Measurements from ENCODE around the gene SF3A1.
A peak's percentile ranks its signal among the peaks of the same experiment; 100 is the strongest.

SF3A1 gene

DNA sequence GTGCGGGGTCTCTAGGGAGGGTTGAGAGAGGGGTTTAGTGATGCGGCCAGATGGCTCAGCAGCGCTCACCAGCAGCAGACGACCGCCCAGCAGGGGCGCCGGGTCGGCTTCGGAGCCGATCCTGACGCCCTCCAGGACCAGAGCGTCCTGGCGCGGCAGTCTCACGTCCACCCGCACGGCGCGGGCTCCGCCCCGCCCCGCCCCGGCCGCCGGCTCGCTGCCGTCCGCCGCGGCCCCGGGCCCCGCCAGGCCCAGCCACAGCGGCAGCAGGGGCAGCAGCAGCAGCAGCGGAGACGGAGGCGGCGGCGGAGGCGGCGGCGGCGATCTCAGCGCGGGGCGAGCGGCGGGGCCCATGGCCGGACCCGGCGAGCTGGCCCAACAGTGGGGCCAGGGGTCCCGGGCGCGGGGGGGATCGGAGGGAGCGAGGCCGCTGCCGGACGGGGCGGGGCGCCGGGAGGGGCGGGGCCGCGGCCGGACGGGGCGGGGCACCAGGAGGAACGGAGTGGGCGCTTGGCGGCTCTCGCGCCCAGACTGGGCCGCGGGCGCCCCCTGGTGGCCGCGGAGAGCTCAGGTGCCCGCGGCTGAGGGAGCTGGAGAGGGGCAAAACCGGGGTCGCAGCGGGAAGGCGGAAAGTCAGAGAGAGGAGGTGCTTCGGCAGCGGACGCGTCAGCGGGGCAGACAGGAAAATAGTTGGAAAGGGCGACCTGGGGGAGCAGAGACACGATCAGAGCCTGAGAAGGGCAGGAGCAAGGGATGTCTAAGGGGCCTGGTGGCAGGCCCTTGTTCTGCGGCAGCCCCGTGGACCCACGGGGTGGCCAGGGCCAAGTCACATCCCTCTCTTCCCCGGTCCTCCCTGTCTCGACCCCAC lies 30.5 kb upstream of the SF3A1 start, which contains the start of gene RNF215:
Gene RNF215 (minus strand): TSS at position 452 of the 868 bp plus-strand sequence. CDS start 98 bp downstream, at position 354.
- DNase-seq (ENCODE audit: low read depth in 2 of 2): peak; percentile 48 to 62

GRCh38 chr22:30386608-30386959 lies 29.9 kb upstream of the SF3A1 start:
- DNase-seq (ENCODE audit: low read depth in 2 of 2): no peak

DNA sequence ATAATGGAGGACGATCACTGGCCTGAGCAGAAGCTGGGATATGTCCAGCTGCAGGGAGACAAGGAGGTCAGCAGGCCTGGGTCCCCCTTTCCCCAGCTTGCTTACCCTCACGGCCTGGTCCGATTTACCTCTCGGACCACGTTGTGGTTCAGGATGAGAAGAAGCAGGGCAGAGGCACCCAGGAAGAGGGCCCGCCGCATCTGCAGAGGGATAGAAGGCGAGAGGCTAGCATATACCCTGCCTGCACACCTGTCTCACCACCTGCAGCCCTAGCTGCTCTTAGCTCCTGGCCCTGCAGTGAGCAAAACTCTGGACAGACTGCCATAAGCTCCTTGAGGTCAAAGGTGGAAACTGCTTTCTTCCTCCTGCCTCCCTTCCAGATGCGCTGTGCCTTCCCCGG lies 29.2 kb upstream of the SF3A1 start:
- DNase-seq (ENCODE audit: low read depth in 2 of 2): no peak

DNA sequence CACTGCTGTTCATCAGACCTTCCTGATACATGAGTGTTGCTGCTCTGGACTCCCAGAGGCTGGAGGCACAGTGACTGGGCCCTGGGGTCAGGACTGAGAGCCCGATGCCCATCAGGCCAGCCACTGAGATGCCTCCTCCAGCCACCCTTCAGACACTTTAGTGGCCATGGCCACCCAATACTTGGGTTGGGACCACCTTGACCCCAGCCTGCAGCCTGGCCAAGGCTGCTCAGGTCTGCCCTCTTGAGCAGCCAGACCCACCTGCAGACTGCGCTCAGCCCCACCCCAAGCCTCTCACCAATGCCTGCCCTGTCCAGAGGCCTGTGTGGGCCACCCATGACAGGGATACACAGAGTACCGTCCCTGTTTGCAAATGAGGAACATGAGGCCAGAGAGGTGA lies 26.4 kb upstream of the SF3A1 start:
- no peak for DNase-seq (ENCODE audit: low read depth in 2 of 2)

DNA sequence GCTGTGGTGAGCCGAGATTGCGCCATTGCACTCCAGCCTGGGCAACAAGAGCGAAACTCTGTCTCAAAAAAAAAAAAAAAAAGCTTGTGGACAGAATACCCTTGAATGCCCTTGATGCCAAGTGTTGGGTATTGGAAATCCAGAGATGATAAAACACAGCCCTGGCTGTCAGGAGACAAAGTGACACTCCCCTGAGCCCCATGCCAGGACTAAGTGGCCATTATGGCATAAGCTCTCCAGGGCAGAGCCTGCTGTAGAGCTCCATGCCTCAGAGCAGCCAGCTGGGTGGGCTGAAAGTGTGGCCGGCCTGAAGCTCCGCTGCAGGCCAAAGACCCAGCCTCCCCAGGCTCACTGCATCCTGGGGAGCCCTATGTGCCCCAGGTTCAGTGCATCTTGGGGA lies 25.6 kb upstream of the SF3A1 start:
- DNase-seq (ENCODE audit: low read depth in 2 of 2): no peak

DNA sequence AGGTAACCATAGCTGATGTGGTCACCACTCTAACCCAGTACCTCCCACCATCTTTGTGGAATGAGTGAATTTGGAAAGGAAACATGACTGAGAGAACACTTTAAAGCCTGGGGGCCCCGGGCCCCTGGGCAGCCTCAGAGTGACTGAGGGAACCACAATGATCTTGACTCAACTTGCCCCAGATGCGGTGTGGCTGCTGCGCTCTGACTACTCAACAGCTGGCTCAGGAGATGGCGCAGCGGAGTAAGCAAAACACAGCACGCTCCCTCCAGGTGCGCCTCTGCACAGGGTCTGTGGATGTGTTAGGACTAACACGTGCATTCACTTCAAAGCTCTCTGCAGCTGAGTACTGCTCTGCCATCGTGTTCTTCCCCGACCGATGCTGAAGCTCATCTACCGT lies 24.6 kb upstream of the SF3A1 start:
- DNase-seq (ENCODE audit: low read depth in 2 of 2): no peak

DNA sequence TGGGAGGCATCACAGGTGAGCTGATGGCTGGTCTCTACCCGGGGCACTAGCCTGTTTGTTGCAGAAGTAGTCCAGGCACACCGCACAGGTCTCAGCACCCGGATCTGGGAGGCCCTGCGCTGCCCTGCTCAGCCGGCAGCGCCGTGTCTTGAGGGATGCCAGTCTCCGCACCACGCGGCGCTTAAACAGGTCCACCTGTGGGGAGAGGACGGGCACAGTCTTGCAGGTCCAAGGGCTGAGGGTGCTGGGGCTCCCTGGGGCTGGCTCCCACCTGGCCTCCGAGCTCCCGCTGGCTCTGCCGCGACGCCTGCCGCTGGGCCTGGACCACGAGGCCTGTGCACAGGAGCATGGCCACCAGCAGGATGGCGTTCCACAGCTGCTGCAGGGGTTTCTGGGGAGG lies 23.3 kb upstream of the SF3A1 start:
- no peak for DNase-seq (ENCODE audit: low read depth in 2 of 2)

GRCh38 chr22:30375312-30375849 lies 18.7 kb upstream of the SF3A1 start:
- no peak for DNase-seq (ENCODE audit: low read depth in 2 of 2)

- no peak for DNase-seq (ENCODE audit: low read depth in 2 of 2)
These were observed 16.9 kb upstream of the SF3A1 start for GRCh38 chr22:30373331-30374325.

DNA sequence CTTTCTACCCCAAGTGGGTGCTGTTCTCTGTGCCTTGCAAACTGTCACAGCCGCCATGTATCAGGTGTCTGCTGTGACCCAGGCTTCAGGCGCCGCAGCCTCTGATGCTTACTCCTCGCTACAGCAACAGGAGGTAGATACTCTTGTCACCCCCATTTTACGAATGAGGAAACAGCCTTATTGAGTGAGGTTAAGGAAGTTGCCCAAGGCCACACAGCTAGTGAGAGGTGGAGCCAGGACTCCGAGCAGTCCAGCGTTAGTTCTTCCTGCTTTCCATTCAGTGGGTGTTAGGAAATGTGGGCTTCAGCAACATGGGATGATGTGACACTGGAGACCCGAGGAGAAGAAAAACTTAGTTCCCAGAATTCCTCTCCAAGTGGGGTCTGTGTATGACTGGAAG lies 16.2 kb upstream of the SF3A1 start:
- no peak for DNase-seq (ENCODE audit: low read depth in 2 of 2)

DNA sequence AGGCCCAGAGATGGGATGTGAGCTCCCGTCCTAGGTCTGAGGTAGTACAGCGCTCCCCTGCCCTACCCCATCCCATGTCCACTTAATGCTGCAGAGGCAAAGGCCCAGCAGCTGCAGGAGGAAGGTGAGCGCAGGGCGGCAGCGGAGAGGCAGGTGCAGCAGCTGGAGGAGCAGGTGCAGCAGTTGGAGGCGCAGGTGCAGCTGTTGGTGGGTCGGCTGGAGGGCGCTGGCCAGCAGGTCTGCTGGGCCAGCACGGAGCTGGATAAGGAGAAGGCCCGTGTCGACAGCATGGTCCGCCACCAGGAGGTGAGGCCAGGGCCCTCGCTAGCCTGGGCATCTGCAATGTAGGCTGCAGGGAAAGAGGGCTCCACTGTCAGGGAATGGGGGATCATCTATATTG lies 15.3 kb upstream of the SF3A1 start:
- DNase-seq (ENCODE audit: low read depth in 2 of 2): no peak

DNA sequence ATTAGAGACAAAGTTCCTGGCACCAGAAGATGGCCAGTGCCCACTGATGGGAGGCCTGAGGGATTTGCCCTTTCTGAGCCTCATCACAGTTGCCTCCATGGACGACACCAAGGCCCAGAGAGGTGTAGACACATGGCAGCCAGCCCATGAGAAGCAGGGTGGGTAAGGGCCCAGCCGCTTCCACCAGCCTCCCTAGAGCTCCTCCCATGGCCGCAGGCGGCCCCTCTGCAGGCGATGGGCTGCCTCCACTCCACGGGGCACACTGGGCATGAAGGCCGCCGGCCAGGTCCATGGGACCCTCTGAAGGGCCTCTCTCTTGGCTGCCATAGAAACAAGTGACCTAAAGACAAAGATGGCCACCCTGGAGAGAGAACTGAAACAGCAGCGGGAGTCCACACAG lies 14.6 kb upstream of the SF3A1 start:
- no peak for DNase-seq (ENCODE audit: low read depth in 2 of 2)

DNA sequence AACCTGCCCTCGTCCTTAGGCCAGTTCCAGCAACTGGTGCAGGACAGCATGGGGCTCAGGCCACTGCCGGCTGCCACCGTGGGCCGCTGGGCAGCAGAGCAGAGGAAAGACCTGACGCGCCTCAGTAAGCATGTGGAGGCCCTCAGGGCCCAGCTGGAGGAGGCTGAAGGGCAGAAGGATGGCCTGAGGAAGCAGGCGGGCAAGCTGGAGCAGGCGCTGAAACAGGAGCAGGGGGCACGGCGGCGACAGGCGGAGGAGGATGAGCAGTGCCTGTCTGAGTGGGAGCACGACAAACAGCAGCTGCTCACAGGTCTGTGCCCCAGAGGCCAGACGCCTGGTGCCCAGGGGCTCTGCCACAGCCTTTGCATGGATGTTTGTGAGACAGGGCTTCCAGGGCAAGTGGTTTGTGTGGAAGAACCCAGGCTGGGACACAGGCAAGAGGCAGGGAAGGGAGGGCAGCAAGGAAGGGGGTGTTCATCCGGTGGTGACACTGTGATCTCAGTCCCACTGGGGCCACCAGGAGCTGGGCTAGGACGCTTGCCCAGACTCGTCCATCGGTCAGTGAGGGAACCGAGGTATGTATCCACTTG lies 14.0 kb upstream of the SF3A1 start:
- no peak for DNase-seq (ENCODE audit: low read depth in 2 of 2)

DNA sequence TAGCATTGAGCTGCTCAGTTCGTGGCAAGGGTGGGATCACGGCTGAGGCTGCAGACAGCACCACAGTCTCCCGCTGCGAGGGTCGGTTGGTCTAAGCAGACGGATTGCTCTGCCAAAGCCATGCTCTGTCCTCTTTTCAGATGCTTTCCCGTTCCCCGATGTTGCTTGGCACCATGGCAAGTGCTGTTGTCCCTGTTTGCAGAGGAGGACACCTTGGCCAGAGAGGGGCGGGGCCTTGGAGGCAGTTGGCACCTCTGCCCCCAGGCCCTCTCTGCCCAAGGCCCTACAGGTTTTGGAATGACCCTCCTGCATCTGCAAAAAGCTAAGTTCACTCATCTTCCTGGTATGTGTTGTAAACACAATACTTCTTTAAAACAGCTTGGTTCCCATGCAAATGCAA lies 11.7 kb upstream of the SF3A1 start:
- DNase-seq (ENCODE audit: low read depth in 2 of 2): no peak

DNA sequence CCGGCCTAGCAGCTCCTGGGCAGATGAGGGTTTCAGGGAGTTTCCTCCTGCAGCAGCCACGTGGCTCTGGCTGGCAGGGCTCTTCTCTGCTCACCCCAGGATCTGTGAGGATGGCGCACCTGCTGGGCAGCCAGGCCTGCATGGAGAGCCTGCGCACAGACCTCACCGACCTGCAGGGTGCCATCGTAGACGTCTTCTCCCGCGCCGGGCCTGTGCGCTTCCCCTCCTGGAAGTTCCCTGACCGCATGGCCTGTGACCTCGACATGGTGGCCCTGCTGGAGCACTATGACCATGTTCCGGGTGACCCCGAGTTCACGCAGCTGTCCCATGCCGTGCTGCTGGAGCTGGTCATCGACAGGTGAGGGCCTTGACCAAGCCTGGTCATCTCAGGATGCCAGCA lies 9.2 kb upstream of the SF3A1 start:
- DNase-seq (ENCODE audit: low read depth in 2 of 2): no peak

DNA sequence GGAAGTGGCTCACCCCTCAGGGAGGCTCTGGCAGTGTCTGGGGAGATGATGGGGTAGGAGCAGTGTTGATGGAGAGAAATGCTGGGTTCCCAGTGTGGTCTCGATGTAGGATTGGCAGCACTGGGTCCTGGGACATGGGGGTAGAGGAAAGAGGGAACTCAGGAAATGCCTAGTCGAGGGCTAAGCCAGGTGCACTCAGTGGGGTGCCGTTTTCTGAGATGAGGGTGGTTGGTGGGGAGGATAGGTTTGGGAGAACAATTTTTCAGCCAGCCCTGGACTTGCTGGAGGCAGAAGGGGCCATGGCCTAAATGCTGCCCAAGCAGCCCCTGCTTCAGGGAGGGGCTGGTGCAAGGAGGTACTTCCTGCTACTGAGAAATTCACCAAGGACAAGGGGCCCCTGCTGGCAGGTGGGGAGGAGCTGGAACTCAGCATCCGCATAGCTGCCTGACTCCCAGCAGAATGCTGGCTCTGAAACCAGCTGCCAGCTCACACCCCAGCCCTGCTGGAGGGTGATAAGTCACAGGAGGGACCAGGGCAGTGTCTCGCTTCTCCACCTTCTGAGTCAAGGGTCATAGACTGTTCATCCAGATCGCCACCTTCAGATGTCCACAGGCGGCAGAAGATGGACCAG lies 6.1 kb upstream of the SF3A1 start:
- no peak for DNase-seq (ENCODE audit: low read depth in 2 of 2)

- no peak for DNase-seq (ENCODE audit: low read depth in 2 of 2)
These were observed 5.4 kb upstream of the SF3A1 start for GRCh38 chr22:30361916-30362650.

GRCh38 chr22:30358541-30358940 lies 1.8 kb upstream of the SF3A1 start:
- no peak for DNase-seq (ENCODE audit: low read depth in 2 of 2)

DNA sequence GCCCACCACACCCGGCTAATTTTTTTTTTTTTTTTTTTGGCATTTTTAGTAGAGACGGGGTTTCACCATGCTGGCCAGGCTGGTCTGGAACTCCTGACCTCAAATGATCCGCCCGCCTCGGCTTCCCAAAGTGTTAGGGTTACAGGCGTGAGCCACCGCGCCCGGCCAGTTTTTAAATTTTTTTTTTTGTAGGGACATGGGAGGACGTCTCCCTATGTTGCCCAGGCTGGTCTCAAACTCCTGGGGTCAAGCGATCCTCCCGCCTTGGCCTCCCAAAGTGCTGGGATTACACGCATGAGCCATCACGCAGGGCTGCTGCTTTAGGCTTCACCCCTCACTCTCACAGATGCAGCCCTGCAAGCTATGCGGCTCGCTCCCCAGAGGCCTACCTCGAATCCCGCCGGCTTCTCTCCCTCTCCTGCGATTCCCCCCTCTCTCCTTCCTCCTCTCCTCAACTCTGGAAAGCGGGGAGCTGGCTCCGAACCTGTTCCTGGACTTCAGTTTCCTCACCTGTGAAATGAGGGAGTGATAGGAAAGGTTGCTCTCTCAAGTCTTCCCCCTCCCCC lies 1.0 kb upstream of the SF3A1 start:
- DNase-seq (ENCODE audit: low read depth in 2 of 2): no peak

DNA sequence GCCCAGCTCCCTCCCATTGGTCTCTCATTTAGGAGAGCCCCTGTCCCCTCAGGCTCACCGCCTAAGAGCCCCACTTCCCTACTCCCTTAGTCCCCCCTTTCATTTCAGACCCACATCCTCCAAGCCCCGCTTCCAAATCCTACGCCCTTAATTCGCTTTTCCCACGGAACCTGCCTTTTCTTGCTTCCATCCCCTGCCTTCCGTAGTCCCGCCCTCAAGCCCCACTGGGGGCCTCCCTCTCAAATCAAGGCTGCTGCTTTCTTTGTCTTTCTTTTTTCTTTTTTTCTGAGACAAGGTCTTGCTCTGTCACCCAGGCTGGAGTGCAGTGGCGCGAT lies 509 bp upstream of the SF3A1 start:
- DNase-seq (ENCODE audit: low read depth in 2 of 2): no peak

- no peak for DNase-seq (ENCODE audit: low read depth in 2 of 2)
These were observed 2.0 kb downstream of the SF3A1 start for GRCh38 chr22:30354644-30355043.

Data from activated CD8-positive, alpha-beta memory T cell treated with anti-CD3 and anti-CD28 coated beads for 4 hours (primary cell).